DND-41 (cell line): ENCODE results near the gene RBMS1.

Source experiments
- ATAC-seq: fragments of 200-7000 bp; cut with Tn5 transposase; 3 replicates; pipeline ENCODE4 v1.9.1; 2021; ENCODE audit warnings: low read depth; ENCODE audit not compliant: insufficient read depth
- DNase-seq: peaks from one replicate; pipeline ENCODE4 v3.0.0-alpha.2; 2020
- H2AFZ ChIP-seq: 2 replicates; pipeline ENCODE4 v1.6.0; 2012; ENCODE audit warnings: low read depth, low read length
- H3K27ac ChIP-seq: 2 replicates; pipeline ENCODE4 v1.5.1; 2012; ENCODE audit warnings: low read length, inconsistent platforms
- H3K27me3 ChIP-seq: fragments of 200-600 bp; sonication (generic); 2 replicates; pipeline ENCODE4 v1.6.0; 2012; ENCODE audit warnings: low read length, mild to moderate bottlenecking, inconsistent platforms; ENCODE audit not compliant: insufficient read depth, poor library complexity
- H3K36me3 ChIP-seq: 2 replicates; pipeline ENCODE4 v1.5.1; 2012; ENCODE audit warnings: low read length, inconsistent platforms; ENCODE audit not compliant: insufficient read depth
- H3K4me1 ChIP-seq: 2 replicates; pipeline ENCODE4 v1.5.1; 2012; ENCODE audit warnings: mild to moderate bottlenecking, low read length; ENCODE audit not compliant: insufficient read depth
- H3K4me2 ChIP-seq: 2 replicates; pipeline ENCODE4 v1.6.0; 2012; ENCODE audit warnings: mild to moderate bottlenecking, moderate library complexity, low read length, inconsistent platforms; ENCODE audit not compliant: insufficient read depth
- H3K4me3 ChIP-seq, 2 experiments: fragments of 200-600 bp in 1 of 2; shearing (Covaris generic) in 1 of 2; 2 replicates each; pipeline ENCODE4 v1.5.1; 2012 to 2016; ENCODE audit warnings: inconsistent platforms in 2 of 2, low read length in 2 of 2, mild to moderate bottlenecking in 2 of 2, low read depth in 1 of 2, moderate library complexity in 1 of 2
- H3K79me2 ChIP-seq: 2 replicates; pipeline ENCODE4 v1.6.0; 2012; ENCODE audit warnings: low read length, inconsistent platforms; ENCODE audit not compliant: insufficient read depth
- H3K9ac ChIP-seq: 2 replicates; pipeline ENCODE4 v1.6.0; 2012; ENCODE audit warnings: low read depth, mild to moderate bottlenecking, inconsistent platforms, low read length, moderate library complexity
- H3K9me3 ChIP-seq: 2 replicates; pipeline ENCODE4 v1.5.1; 2012; ENCODE audit warnings: low read length, moderate library complexity, mild to moderate bottlenecking, inconsistent platforms; ENCODE audit not compliant: insufficient read depth, severe bottlenecking
- H4K20me1 ChIP-seq: 2 replicates; pipeline ENCODE4 v1.6.0; 2012; ENCODE audit warnings: low read length; ENCODE audit not compliant: insufficient read depth
- EZH2 ChIP-seq: IDR thresholded peaks from 3 replicates; pipeline ENCODE4 v1.6.1; 2012; ENCODE audit warnings: borderline replicate concordance, low read depth, mild to moderate bottlenecking, moderate library complexity, low read length, inconsistent platforms; ENCODE audit not compliant: severe bottlenecking
- TF ChIP-seq, protein P1 (sequence below): IDR thresholded peaks from 2 replicates; pipeline ENCODE4 v1.5.1; 2012; ENCODE audit warnings: borderline replicate concordance, low read length, moderate library complexity, mild to moderate bottlenecking; ENCODE audit not compliant: poor library complexity, severe bottlenecking; ENCODE audit errors: extremely low read depth

Gene RBMS1

DNA sequence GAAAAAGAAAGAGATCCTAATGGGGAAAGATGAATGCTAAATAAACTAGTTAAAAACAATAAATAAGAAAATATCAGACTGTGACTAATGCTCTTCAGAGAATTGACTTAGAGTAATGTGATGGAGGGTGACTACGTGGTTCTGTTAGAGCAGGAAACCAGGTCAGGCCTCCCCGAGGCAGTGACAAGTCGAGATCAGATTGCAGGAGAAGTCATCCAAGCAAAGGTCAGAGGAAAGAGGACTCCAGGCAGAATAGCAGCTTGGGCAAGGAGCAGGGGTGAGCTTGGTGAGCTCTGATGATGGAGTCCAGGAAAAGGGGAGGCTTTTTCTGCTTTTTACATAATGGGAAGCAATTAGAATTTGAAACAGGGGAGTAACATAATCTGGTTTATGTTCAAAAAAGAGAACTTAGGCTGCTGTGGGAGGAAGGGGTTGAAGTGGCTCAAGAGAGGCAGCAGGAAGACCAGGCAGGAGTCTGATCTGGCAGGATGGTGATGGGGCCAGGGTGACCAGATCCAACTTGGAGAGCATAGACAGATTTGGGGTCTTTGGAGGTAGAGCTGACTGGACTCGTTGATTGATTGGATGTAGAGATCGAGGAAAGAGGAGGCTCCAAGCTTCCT, 266.2 kb downstream of the RBMS1 start:
- Histone ChIP-seq H3K79me2 (no peaks in the 10 kb centered on the region), H3K36me3 (no peaks in the 10 kb centered on the region), H3K4me3 (no peak overlapping the region), H3K4me2 (no peak overlapping the region), H4K20me1 (no peaks in the 10 kb centered on the region), H3K27me3 (no peaks in the 10 kb centered on the region), H2AFZ (no peak overlapping the region), H3K9me3 (no peaks in the 10 kb centered on the region), H3K9ac (no peak overlapping the region), H3K4me1 (0 out of 2 replicates have a peak, but pooled peaks cover 5% of the 10 kb centered on the region), H3K27ac (no peak overlapping the region)
- DNase-seq (no peak), ATAC-seq (no peak)
- no peak for TF ChIP-seq EZH2
- TF ChIP-seq, protein P1, sequence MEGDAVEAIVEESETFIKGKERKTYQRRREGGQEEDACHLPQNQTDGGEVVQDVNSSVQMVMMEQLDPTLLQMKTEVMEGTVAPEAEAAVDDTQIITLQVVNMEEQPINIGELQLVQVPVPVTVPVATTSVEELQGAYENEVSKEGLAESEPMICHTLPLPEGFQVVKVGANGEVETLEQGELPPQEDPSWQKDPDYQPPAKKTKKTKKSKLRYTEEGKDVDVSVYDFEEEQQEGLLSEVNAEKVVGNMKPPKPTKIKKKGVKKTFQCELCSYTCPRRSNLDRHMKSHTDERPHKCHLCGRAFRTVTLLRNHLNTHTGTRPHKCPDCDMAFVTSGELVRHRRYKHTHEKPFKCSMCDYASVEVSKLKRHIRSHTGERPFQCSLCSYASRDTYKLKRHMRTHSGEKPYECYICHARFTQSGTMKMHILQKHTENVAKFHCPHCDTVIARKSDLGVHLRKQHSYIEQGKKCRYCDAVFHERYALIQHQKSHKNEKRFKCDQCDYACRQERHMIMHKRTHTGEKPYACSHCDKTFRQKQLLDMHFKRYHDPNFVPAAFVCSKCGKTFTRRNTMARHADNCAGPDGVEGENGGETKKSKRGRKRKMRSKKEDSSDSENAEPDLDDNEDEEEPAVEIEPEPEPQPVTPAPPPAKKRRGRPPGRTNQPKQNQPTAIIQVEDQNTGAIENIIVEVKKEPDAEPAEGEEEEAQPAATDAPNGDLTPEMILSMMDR = no peak

GRCh38 chr2:160226367-160226766, 267.2 kb downstream of the RBMS1 start:
- TF ChIP-seq, protein P1 = no peak
- TF ChIP-seq EZH2 = no peak
- H3K9me3 ChIP-seq = no peaks in the 10 kb centered on the region
- H3K9ac ChIP-seq = no peak overlapping the region
- H3K79me2 ChIP-seq = no peaks in the 10 kb centered on the region
- no peak overlapping the region for H3K4me2 ChIP-seq
- peaks cover 6% of the 10 kb centered on the region for H3K4me1 ChIP-seq
- no peaks in the 10 kb centered on the region for H3K36me3 ChIP-seq
- ATAC-seq = no peak
- no peak for DNase-seq
- no peaks in the 10 kb centered on the region for H3K27me3 ChIP-seq
- no peak overlapping the region for H2AFZ ChIP-seq
- H3K27ac ChIP-seq = no peak overlapping the region
- H4K20me1 ChIP-seq = no peaks in the 10 kb centered on the region
- no peak overlapping the region for H3K4me3 ChIP-seq

DNA sequence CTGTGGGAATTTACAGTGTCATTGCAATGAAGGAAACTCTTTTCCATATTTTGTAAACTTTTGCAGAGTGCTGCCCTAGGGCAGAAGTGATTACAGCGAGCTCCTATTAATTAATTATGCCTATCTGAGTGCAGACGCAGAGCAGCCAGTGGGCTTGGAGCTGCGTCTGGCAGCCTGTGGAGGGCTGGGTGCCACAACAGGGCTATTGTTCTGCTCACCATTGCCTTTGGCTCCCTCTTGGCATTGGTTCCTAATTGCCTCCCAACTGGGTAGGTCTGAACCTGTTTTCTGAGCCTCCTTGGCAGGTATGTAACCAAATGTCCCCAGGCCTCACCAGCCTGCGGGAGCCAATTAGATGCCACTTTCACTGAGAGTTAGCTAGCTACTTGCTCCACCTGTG, 267.9 kb downstream of the RBMS1 start:
- H2AFZ ChIP-seq = no peak overlapping the region
- no peaks in the 10 kb centered on the region for H3K9me3 ChIP-seq
- no peak for TF ChIP-seq EZH2
- TF ChIP-seq, protein P1 = no peak
- no peaks in the 10 kb centered on the region for H3K36me3 ChIP-seq
- no peak overlapping the region for H3K27ac ChIP-seq
- no peak overlapping the region for H3K4me2 ChIP-seq
- H3K9ac ChIP-seq = no peak overlapping the region
- peaks cover 12% of the 10 kb centered on the region for H3K4me1 ChIP-seq
- no peak overlapping the region for H3K4me3 ChIP-seq
- no peaks in the 10 kb centered on the region for H3K79me2 ChIP-seq
- H3K27me3 ChIP-seq = no peaks in the 10 kb centered on the region
- no peaks in the 10 kb centered on the region for H4K20me1 ChIP-seq
- ATAC-seq (no peak), DNase-seq (no peak)

DNA sequence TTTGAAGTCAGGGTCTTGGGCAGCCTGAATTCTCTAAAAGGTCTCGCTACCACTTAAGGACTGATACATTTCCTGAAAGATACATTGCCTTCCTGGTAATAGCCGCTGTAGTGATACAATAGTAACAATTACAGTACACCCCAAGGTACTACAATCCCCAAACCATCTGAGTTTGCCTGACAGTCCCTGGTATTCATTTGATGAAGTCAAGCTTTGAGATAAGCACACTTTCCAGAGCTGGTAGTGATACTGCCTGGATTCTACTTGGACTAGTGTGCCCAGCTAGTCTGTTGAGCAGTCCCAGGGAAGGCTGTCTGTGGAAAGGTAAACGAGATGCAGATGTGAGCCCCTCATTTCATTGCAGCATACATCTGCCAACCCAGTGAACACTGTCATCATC, 269.1 kb downstream of the RBMS1 start:
- no peak overlapping the region for H3K27ac ChIP-seq
- no peaks in the 10 kb centered on the region for H4K20me1 ChIP-seq
- no peak overlapping the region for H3K4me2 ChIP-seq
- no peak overlapping the region for H3K9ac ChIP-seq
- H3K27me3 ChIP-seq = no peaks in the 10 kb centered on the region
- no peaks in the 10 kb centered on the region for H3K9me3 ChIP-seq
- ATAC-seq = no peak
- H3K4me1 ChIP-seq = peaks cover 24% of the 10 kb centered on the region
- H3K4me3 ChIP-seq = no peak overlapping the region
- TF ChIP-seq EZH2 = no peak
- TF ChIP-seq, protein P1 = no peak
- H3K79me2 ChIP-seq = no peaks in the 10 kb centered on the region
- no peak overlapping the region for H2AFZ ChIP-seq
- no peak for DNase-seq
- no peaks in the 10 kb centered on the region for H3K36me3 ChIP-seq
